Measurements from ENCODE around the gene BLTP2.

The BLTP2 gene

GRCh38 chr17:28598389-28598788 lies 46.6 kb downstream of the BLTP2 start:
- H3K4me3 ChIP-seq (ENCODE audit: low read depth, low read length): peak overlapping the region; percentile 93
- H3K4me1 ChIP-seq (ENCODE audit: control insufficient read depth, insufficient read depth, low read length): peaks cover 12% of the 10 kb centered on the region; the same call in 1 of the 2 replicates
- peak overlapping the region; percentile 92 for H3K27ac ChIP-seq (ENCODE audit: low read depth, low read length)
- H3K27me3 ChIP-seq (ENCODE audit: control insufficient read depth, insufficient read depth, low read length): no peaks in the 10 kb centered on the region
- no peaks in the 10 kb centered on the region for H3K9me3 ChIP-seq (ENCODE audit: control insufficient read depth, insufficient read depth, low read length)
- H3K36me3 ChIP-seq (ENCODE audit: control insufficient read depth, insufficient read depth, low read length): peaks cover 28% of the 10 kb centered on the region
- H3K9ac ChIP-seq (ENCODE audit: low read depth, low read length): peak overlapping the region; percentile 95

GRCh38 chr17:28597606-28598383 lies 47.2 kb downstream of the BLTP2 start:
- Histone ChIP-seq H3K4me3 (ENCODE audit: low read depth, low read length) (peak overlapping the region; percentile 93), H3K27ac (ENCODE audit: low read depth, low read length) (peak overlapping the region; percentile 92), H3K9me3 (ENCODE audit: control insufficient read depth, insufficient read depth, low read length) (no peaks in the 10 kb centered on the region), H3K9ac (ENCODE audit: low read depth, low read length) (peak overlapping the region; percentile 95), H3K27me3 (ENCODE audit: control insufficient read depth, insufficient read depth, low read length) (no peaks in the 10 kb centered on the region), H3K4me1 (ENCODE audit: control insufficient read depth, insufficient read depth, low read length) (peaks cover 12% of the 10 kb centered on the region; the same call in 1 of the 2 replicates), H3K36me3 (ENCODE audit: control insufficient read depth, insufficient read depth, low read length) (peaks cover 34% of the 10 kb centered on the region)

Data from HUES48 (cell line).